HG02885 (cell line): ENCODE results near the gene CFAP43.
"Not testable (repeated sequence)": the region's sequence is repeated elsewhere in the genome, so short reads cannot be mapped to it uniquely, and the experiment has no call there.

Experiments used
- ATAC-seq: cut with Tn5 transposase; IDR thresholded peaks from one replicate; pipeline ENCODE4 v1.9.1; 2021; ENCODE audit warnings: mild to moderate bottlenecking; ENCODE audit not compliant: unreplicated experiment, poor library complexity

CFAP43 gene

DNA sequence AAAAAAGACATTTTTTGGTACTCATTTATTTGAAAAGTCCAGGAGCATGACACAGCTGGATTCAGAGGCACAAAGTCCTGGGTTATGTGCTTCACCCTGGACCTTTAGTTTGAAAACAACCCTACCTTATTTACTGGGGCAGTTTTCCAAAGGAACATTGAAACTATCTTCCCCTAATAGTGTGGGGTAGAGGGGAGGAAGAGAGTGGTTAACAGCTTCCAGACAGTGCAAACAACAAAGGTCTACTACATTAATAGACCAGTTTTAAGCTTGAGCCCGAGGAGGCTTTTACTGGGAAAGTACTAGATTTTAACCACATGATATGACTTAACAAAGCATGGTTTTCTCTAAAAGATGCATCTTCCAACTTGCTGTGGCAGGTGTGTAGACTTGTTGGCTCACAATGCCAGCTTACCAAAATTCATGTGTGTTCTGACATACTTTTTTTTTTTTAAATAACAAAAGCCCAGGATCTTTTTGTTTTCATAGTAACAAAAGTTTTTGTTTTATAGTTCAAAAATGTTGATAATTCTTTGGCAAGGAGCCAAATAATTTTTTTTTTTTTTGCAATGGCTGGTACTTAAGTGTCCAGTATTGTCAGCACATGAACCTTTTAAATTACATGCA, 24.3 kb upstream of the CFAP43 start:
- no peak for ATAC-seq

DNA sequence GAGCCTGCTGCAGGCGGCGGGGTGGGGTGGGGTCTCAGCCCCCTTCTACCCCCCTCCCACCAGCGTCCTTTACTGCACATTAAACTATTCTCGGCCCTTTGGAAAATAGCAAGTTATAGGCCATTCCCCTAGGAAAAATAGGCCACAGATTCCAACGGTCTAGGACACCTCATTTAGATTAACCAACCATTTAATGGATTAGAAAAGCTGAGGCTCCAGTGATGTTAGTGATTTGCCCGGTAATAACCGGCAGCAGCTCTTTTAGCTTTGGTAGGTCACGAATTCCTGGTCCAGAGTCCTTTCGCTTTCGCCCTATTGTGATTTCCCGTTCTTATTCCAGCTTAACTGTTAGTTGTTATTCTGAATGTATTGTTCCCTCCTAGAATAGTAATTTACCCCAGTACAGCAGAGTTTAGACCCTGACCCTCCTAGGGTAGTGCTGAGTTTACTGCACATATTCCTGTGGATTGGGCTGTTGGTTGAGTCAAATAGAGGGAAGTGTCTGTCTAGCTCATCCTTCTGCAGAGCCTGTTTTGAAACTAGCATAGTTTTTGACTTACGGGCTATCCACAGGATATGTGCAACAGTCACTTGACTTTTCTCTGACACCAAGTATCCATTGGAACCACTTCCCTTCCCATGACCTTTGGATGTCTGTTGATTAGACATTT, 23.3 kb upstream of the CFAP43 start:
- ATAC-seq = no peak

DNA sequence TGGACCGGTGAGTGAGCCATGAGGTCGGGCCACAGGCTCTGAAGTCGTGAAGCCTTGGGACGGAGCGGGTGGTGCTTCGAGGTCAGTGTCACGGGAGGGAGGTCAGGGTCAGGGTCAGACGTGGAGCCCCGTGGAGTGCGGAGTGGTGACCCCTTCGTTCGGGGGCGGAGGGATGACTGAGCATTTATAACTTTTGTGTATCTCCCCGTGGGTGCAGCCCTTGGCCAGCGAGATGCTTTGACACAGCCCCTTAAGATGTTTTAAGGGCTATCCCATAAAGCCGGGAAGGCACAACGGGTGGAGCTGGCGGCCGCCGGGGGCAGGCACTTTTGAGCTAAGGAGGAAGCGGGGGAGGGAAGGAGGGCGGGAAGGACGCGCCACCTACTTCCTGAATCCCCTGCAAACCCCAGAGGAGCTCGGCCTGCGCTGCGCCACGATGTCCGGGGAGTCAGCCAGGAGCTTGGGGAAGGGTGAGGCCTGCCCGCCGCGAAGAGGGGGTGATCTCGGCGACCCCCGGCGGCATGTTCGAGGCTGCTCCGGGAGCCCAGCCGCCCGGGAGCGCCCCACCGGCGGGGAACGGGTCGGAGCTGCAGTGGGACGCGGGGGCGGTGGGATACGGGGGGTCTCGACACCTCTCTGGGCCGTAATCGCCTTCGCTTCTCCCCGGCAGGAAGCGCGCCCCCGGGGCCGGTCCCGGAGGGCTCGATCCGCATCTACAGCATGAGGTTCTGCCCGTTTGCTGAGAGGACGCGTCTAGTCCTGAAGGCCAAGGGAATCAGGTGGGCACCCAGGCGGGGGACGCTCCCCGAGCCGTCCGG, 22.5 kb upstream of the CFAP43 start, which contains the start of gene GSTO1:
GSTO1 (plus strand) TSS at position 400 of the 818 bp plus-strand sequence; CDS start at position 437, 37 bp downstream.
- ATAC-seq = peak; percentile 89

DNA sequence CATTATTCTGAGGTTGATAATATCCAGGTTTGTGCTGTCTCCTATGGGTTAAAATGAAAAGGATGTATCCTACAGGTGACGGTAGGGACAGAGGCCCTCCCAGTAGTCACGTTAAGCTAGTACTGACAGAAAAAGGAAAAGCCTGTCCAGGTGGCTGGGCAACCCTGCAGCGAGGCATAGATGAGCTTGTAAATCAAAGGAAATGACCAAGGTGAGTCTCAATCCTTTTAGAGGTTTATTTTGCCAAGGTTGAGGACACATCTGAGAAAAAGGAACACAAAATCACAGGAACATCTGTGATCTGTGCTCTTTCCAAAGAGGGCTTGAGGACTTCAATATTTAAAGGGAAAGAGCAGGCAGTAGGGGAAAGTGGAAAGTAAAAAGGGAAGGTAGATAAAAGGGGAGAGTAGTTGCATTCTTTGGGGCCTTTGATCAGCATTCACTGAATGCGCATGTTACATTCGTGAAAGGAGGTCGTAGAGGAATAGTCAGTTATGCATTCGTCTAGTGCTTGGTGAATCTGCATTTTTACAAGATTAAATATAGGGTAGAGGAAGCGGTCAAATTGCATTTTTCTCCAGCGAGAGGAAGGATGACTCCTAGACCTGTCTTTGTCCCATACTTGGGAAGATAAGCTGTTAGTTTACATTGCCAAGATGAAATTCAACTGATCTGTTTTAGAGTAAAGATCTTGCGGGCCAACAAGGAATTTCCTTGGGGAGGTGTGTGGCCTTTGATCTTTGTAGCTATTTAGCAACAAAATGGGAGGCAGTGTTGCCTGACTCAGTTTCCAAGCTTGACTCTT, 21.6 kb upstream of the CFAP43 start:
- no peak for ATAC-seq

DNA sequence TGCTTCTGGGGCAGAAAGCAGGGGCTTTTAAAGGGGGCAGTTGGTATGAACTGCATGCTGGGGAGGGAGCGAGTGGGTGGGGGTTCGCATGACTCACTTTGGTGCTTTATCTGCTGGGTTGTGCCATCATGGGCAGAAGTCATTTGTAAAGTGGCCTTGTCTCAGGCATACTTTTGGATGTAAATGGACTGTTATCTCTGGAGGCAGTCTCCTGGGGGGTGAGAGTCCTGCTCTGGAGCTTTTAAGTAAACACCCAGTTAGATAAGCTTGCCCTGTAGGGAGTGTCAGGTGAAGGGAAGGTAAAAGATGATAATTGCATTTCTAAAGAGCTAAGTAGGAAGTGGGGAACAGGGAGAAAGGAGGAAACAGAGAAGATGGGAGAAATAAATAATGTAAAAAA, 20.9 kb upstream of the CFAP43 start:
- no peak for ATAC-seq

DNA sequence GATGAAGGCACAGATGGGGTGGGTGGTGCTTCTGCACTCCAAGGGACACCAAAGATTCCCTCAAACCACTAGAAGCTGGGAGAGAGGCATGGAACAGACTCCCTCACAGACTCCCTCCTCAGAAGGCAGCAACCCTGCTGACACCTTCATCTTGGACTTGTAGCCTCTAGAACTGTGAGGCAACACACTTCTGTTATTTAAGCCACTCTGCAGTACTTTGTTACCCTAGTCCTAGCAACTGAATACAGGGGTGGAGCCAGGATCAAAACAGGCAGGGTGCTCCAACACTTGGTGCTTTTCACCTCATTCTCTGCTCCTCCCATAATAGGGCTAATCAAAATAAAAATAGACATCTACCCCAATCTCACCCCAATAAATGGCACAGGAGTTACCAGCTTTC, 20.2 kb upstream of the CFAP43 start:
- ATAC-seq = no peak

DNA sequence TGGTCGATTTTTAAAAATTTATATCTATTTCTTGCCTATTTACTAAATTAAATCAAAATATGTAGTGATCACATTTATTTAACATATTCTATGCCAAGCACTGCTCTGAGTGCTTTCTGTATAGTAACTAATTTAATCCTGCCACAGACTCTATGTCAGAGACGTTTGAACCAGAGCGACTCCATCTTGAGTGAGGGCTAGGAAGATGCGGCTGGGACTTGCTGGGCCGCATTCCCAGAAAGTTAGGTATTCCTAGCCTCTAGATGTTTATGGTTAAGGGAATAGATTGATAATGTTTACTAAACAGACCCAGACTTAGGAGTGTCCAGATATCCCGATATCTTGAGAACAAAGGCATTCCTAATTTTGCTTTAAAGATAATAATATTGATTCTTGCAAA, 19.3 kb upstream of the CFAP43 start:
- no peak for ATAC-seq

DNA sequence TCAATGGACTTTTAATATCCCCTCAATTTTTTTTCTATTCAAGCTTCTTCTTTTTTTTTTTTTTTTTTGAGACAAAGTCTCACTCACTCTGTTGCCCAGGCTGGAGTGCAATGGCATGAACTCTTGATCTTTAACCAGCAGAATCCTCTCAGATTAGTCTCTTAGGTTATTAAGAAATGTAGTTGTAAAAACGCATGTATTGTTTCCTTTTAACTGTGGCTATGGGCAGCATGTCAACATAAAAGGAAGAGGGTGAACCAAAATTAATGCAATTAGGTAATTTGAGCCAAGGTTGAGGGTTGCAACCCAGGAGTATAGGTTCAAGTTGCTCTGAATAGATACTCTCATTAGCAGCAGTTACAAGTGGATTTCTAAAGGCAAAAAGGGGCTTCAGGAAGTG, 18.2 kb upstream of the CFAP43 start:
- no peak for ATAC-seq

DNA sequence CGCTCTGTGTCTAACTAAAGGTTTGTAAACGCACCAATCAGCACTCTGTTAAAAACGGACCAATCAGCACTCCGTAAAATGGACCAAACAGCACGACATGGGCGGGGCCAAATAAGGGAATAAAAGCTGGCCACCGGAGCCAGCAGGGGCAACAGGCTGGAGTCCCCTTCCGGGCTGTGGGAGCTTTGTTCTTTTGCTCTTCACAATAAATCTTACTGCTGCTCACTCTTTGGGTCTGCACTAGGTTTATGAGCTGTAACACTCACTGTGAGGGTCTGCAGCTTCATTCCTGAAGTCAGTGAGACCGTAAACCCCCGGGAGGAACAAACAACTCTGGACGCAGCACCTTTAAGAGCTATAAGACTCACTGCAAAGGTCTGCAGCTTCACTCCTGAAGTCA, 16.8 kb upstream of the CFAP43 start:
- ATAC-seq = not testable (repeated sequence)

DNA sequence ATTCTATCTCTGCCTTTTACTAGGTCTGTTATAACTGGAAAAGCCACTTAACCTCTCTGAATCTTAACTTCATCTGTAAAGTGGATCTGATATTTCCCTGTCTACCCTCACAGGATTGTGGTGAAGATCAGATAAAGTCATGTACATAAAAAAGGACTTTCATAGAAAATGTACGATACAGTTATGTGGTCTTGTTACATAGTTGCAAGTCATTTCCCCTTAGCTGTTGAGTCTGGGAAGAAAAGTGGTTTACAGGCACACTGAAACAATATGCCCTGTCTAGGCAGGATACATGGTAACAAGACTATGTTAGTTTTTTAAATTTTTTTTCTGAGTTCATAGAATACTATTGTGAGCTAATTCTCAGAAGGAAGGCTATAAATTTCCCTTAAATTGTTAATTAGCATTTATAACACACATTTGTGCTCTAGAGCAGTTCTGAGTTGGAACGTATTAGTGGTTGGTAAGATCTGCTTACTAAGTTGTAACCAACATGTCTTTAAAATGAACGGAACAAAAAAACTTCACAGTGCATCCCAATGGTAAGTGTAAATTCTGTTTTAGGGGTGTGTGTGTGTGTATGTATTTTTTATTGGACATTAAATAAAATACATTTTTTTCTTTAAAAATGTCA, 15.5 kb upstream of the CFAP43 start:
- no peak for ATAC-seq

DNA sequence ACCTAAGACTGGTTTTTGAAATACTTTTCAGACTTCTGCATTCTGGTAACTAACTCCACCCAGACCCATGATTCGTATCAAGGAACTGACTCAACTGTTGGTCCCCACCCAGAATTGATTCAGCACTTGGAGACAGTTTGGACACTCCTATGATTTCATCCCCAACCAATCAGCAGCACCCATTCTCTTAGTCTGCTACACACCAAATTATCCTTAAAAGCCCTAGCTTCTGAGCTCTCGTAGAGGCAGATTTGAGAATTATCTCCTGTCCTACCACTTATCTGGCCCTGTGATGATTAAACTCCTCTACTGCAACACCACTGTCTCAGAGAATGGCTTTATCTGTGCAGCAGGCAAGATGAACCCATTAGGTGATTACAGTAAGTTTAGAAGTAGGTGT, 14.8 kb upstream of the CFAP43 start:
- ATAC-seq = no peak

DNA sequence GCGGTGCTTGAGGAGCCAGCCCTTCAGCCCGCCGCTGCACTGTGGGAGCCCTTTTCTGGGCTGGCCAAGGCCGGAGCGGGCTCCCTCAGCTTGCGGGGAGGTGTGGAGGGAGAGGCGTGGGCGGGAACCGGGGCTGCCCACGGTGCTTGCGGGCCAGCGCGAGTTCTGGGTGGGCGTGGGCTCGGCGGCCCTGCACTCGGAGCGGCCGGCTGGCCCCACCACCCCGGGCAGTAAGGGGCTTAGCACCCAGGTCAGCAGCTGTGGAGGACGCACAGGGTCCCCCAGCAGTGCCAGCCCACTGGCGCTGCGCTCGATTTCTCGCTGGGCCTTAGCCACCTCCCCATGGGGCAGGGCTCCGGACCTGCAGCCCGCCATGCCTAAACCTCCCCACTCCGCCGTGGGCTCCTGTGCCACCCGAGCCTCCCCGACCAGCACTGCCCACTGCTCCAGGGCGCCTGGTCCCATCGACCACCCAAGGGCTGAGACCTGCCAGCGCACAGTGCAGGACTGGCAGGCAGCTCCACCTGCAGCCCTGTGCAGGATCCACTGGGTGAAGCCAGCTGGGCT, 13.0 kb upstream of the CFAP43 start:
- ATAC-seq = no peak

DNA sequence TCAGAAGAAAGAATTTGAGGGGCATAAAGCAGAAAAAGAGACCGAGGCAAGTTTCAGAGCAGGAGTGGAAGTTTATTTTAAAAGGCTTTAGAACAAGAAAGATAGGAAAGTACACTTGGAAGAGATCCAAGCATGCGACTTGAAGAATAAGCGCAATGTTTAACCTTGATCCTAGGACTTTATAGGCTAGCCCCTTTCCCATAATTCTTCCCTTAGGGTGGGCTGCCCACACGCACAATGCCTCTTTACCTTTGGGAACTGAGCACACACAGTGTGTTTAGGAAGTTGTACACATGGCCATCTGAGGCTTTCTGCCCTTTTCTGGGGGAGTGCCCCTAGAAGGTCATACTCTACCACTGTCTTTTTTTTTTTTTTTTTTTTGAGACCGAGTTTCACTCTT, 11.3 kb upstream of the CFAP43 start:
- ATAC-seq = no peak

DNA sequence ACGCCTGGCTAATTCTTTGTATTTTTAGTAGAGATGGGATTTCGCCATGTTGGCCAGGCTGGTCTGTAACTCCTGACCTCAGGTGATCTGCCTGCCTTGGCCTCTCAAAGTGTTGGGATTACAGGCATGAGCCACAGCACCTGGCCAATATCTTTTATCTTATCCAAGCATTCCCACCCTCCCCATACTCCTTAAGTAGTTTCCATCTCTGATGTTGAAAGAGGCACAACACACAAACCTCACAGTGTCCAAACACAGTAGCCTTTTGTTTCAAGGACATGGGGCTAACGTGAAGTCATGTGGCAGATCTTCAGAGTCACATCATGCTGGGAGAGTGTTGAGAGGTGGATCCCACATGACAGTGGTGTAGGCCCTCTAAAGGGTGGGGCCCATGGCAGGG, 10.8 kb upstream of the CFAP43 start:
- not testable (repeated sequence) for ATAC-seq

DNA sequence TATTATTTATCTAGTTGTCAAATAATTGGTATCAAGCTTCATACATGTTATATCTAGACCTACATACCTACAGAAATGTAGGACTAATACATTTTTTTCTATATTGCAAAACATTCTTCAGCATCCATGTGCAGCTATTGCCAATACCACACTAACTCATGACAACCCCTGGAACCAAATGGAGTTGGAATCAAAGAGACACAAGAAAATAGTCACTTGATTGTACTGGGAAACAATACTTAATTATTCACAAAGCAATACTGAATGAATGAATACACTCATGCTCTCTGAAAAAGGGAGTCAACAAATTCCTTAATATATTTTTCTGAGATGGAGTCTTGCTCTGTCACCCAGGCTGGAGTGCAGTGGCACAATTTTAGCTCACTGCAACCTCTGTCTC, 10.4 kb upstream of the CFAP43 start:
- ATAC-seq = no peak

DNA sequence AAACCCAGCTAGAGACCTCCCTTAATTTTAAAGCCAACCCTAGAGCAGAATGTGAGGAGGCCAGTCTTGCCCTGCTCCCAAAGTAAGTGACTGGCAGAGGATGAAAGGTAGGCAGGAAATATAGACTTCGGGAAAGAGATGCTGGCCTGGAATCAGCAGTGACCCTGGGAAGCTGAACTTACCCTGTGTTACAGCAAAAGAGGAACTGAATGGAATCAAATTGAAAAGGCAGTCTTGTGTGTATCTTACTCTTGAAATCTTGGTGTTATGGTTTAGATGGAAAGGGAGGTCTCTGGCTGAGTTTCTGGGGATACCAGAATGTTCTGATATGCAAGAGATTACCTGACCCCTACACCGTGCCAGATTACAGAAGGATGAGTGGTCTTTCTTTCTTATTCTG, 7.9 kb upstream of the CFAP43 start:
- no peak for ATAC-seq

DNA sequence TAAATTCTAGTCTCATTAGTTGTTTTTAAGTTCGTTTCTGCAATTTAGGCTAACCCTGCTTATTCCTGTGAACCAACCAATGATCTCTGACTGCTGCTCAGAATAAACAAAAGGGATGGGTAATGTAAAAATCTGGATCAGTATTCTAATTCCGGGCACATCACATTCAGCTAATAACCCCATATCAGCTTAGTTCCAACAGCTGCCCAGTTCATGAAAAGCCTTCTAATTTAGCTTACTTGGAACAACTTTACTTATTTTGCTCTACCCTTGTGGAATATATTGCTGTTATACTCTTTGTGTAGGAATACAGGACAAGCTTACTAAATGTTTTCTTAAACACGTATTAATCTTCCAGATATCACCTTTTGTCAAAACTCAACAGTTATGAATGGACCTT, 3.6 kb upstream of the CFAP43 start:
- ATAC-seq = no peak

DNA sequence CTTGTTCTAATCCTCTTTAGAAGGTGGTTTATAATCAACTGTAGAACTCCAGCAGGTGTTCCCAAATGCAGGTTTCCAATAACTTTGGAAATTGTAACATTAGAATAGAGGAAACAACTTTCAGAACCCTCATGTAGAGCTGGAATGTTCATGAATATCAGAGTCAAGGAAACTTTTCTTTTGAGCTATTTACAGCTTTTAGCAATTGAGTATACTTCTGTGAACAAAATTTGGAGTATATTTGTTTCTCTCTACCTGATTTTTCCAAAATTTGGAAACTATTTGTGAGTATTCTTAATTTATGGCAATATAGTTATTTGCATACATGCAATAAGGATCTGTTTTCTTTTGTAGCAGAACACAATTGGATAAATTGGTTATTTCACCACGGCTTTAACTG, 2.8 kb upstream of the CFAP43 start:
- no peak for ATAC-seq

DNA sequence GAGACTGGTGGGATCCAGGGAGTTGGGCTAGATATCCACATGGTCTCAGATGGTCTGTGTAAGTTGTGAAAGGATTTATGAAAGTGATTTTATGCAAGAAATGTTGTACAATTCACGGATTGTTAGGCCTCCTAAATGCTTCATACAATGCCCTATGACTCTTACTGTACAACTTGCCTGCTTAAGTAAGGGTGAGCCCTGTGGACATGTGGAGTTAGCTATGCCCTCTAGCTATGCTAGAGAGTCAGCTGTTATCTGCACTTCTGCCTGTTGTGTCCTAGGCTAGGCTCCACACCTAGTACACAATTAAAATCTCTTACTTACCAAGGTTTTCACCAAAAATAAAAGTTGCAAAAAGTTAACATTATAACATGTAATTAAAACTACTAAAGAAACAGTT, 1.7 kb upstream of the CFAP43 start:
- no peak for ATAC-seq

DNA sequence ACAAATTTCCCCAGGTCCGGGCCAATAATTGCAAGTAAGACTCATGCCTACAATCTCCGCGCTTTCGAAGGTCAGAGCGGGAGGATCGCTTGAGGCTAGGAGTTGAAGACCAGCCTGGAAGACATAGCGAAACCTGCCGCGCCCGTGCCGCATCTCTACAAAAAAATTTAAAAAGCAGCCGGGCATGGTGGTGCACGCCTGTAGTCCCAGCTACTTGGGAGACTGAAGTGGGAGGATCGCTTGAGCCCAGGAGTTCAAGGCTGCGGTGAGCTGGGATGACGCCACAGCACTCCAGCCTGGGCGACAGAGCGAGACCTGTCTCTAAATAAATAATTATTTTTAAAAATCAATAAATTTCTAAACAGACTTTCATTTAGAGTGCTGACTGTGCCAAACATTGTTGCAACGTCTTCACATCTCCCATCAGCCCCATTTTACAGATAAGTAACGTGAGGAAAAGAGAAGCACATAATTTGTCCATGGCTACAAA, 494 bp upstream of the CFAP43 start:
- ATAC-seq = peak; percentile 8
